Nephron (organoid): Measurements from ENCODE around the gene SYNPR.

Experiments used
- H3K27ac Mint-ChIP-seq, 3 experiments: 2 replicates each; pipeline ENCODE4 v1.8.0; 2020; ENCODE audit warnings: mixed read lengths in 3 of 3, mild to moderate bottlenecking in 2 of 3, moderate library complexity in 1 of 3
- H3K27me3 Mint-ChIP-seq: 2 replicates; pipeline ENCODE4 v1.8.0; 2021; ENCODE audit warnings: low read depth, mild to moderate bottlenecking, moderate library complexity, mixed read lengths
- H3K36me3 Mint-ChIP-seq: 2 replicates; pipeline ENCODE4 v1.8.0; 2020; ENCODE audit warnings: low read depth, mixed read lengths
- H3K4me1 Mint-ChIP-seq: 2 replicates; pipeline ENCODE4 v1.8.0; 2020; ENCODE audit warnings: mixed read lengths
- H3K4me3 Mint-ChIP-seq, 3 experiments: 2 replicates each; pipeline ENCODE4 v1.8.0; 2020; ENCODE audit warnings: mild to moderate bottlenecking in 3 of 3, mixed read lengths in 3 of 3, moderate library complexity in 2 of 3
- H3K9me3 Mint-ChIP-seq: 2 replicates; pipeline ENCODE4 v1.8.0; 2020; ENCODE audit warnings: mixed read lengths
- CTCF ChIP-seq, 3 experiments: fragments of 200-600 bp; sonication (generic); IDR thresholded peaks; one replicate each; pipeline ENCODE4 v1.5.0; 2021; ENCODE audit warnings: antibody characterized with exemption in 3 of 3; ENCODE audit not compliant: unreplicated experiment in 3 of 3

SYNPR gene

GRCh38 chr3:63364910-63365309 lies 86.8 kb downstream of the SYNPR start:
- no peaks in the 10 kb centered on the region for H3K9me3 Mint-ChIP-seq
- H3K27me3 Mint-ChIP-seq, result no peaks in the 10 kb centered on the region
- H3K4me1 Mint-ChIP-seq, result no peaks in the 10 kb centered on the region
- H3K36me3 Mint-ChIP-seq, result no peaks in the 10 kb centered on the region
- TF ChIP-seq CTCF (IDR thresholded peaks at IDR 0.05; ENCODE audit: unreplicated experiment in 3 of 3), result peak; percentile 40 to 63 (median 55)
- no peak overlapping the region for H3K27ac Mint-ChIP-seq
- no peak overlapping the region for H3K4me3 Mint-ChIP-seq

GRCh38 chr3:63365671-63366070 lies 87.6 kb downstream of the SYNPR start:
- TF ChIP-seq CTCF (IDR thresholded peaks at IDR 0.05; ENCODE audit: unreplicated experiment in 3 of 3), result no peak
- Mint-ChIP-seq H3K9me3 (no peaks in the 10 kb centered on the region), H3K27me3 (no peaks in the 10 kb centered on the region), H3K4me1 (no peaks in the 10 kb centered on the region), H3K27ac (no peak overlapping the region), H3K36me3 (no peaks in the 10 kb centered on the region), H3K4me3 (no peak overlapping the region)

GRCh38 chr3:63370094-63370493 lies 92.0 kb downstream of the SYNPR start:
- TF ChIP-seq CTCF (IDR thresholded peaks at IDR 0.05; ENCODE audit: unreplicated experiment in 3 of 3), result no peak
- peaks cover 8% of the 10 kb centered on the region for H3K9me3 Mint-ChIP-seq
- H3K27ac Mint-ChIP-seq, result no peak overlapping the region
- no peaks in the 10 kb centered on the region for H3K36me3 Mint-ChIP-seq
- H3K27me3 Mint-ChIP-seq, result no peaks in the 10 kb centered on the region
- H3K4me1 Mint-ChIP-seq, result no peaks in the 10 kb centered on the region
- no peak overlapping the region for H3K4me3 Mint-ChIP-seq

- H3K4me1 Mint-ChIP-seq, result no peaks in the 10 kb centered on the region
- H3K9me3 Mint-ChIP-seq, result no peaks in the 10 kb centered on the region
- no peak overlapping the region for H3K27ac Mint-ChIP-seq
- no peaks in the 10 kb centered on the region for H3K36me3 Mint-ChIP-seq
- H3K27me3 Mint-ChIP-seq, result peaks cover 12% of the 10 kb centered on the region
- H3K4me3 Mint-ChIP-seq, result no peak overlapping the region
- TF ChIP-seq CTCF (IDR thresholded peaks at IDR 0.05; ENCODE audit: unreplicated experiment in 3 of 3), result no peak
Measured at GRCh38 chr3:63383040-63383439, 104.9 kb downstream of the SYNPR start.

- Mint-ChIP-seq H3K4me3 (no peak overlapping the region), H3K27me3 (peaks cover 13% of the 10 kb centered on the region), H3K36me3 (no peaks in the 10 kb centered on the region), H3K9me3 (no peaks in the 10 kb centered on the region), H3K4me1 (no peaks in the 10 kb centered on the region), H3K27ac (no peak overlapping the region)
- no peak for TF ChIP-seq CTCF (IDR thresholded peaks at IDR 0.05; ENCODE audit: unreplicated experiment in 3 of 3)
Measured at GRCh38 chr3:63384382-63384781, 106.3 kb downstream of the SYNPR start.

GRCh38 chr3:63385629-63386028 lies 107.5 kb downstream of the SYNPR start:
- H3K27ac Mint-ChIP-seq, result no peak overlapping the region
- peaks cover 16% of the 10 kb centered on the region for H3K27me3 Mint-ChIP-seq
- no peak for TF ChIP-seq CTCF (IDR thresholded peaks at IDR 0.05; ENCODE audit: unreplicated experiment in 3 of 3)
- no peaks in the 10 kb centered on the region for H3K9me3 Mint-ChIP-seq
- no peaks in the 10 kb centered on the region for H3K4me1 Mint-ChIP-seq
- no peak overlapping the region for H3K4me3 Mint-ChIP-seq
- H3K36me3 Mint-ChIP-seq, result no peaks in the 10 kb centered on the region
